Forelimb muscle (tissue), 1 donor: ENCODE data around the gene NDUFB2. TPM values are rescaled to one million over a fixed set of nuclear protein-coding genes. Genes with fewer than 3 reads are reported as not detected.
"Not testable (repeated sequence)": the region's sequence is repeated elsewhere in the genome, so short reads cannot be mapped to it uniquely, and the experiment has no call there.

Experiments used
- DNase-seq: peaks from one replicate; pipeline ENCODE4 v3.0.0-alpha.2; 2013; ENCODE audit warnings: low read depth
- polyA plus RNA-seq: library from polyadenylated mRNA; unstranded; fragments of 120-200 nt; gene quantifications from one replicate; pipeline ENCODE4 v1.2.1, GENCODE V29; 2013; ENCODE audit not compliant: insufficient read length

The NDUFB2 gene
- polyA plus RNA-seq, 1 donor: 162 TPM

- no peak for DNase-seq
Observed at GRCh38 chr7:140672382-140673062, 24.0 kb upstream of the NDUFB2 start, which contains the start of gene ADCK2. Gene ADCK2, plus strand, starts transcription at chr7:140672945. Its CDS starts 386 bp downstream, at chr7:140673331.

- no peak for DNase-seq
Observed at GRCh38 chr7:140673063-140673773, 23.3 kb upstream of the NDUFB2 start.

- DNase-seq: no peak
Observed at GRCh38 chr7:140673774-140674155, 22.7 kb upstream of the NDUFB2 start.

- no peak for DNase-seq
Observed at GRCh38 chr7:140674356-140674800, 22.1 kb upstream of the NDUFB2 start.

- no peak for DNase-seq
Observed at GRCh38 chr7:140674899-140675701, 21.4 kb upstream of the NDUFB2 start.

- no peak for DNase-seq
Observed at GRCh38 chr7:140675726-140676125, 20.8 kb upstream of the NDUFB2 start.

GRCh38 chr7:140676306-140676705, 20.2 kb upstream of the NDUFB2 start:
- DNase-seq: no peak

GRCh38 chr7:140676956-140677355, 19.6 kb upstream of the NDUFB2 start:
- not testable (repeated sequence) for DNase-seq

- DNase-seq: no peak
Observed at GRCh38 chr7:140677496-140677895, 19.0 kb upstream of the NDUFB2 start.

GRCh38 chr7:140678081-140678815, 18.3 kb upstream of the NDUFB2 start:
- no peak for DNase-seq

- DNase-seq: no peak
Observed at GRCh38 chr7:140678816-140679130, 17.7 kb upstream of the NDUFB2 start.

- no peak for DNase-seq
Observed at GRCh38 chr7:140679186-140679585, 17.3 kb upstream of the NDUFB2 start.

GRCh38 chr7:140680886-140681285, 15.6 kb upstream of the NDUFB2 start:
- DNase-seq: no peak

GRCh38 chr7:140681766-140682165, 14.7 kb upstream of the NDUFB2 start:
- DNase-seq: no peak

GRCh38 chr7:140683657-140684056, 12.9 kb upstream of the NDUFB2 start:
- DNase-seq: no peak

- DNase-seq: no peak
Observed at GRCh38 chr7:140684066-140684950, 12.2 kb upstream of the NDUFB2 start.

- DNase-seq: no peak
Observed at GRCh38 chr7:140685407-140686087, 11.0 kb upstream of the NDUFB2 start.

- no peak for DNase-seq
Observed at GRCh38 chr7:140686921-140687320, 9.6 kb upstream of the NDUFB2 start.

- no peak for DNase-seq
Observed at GRCh38 chr7:140688341-140688740, 8.2 kb upstream of the NDUFB2 start.
